ENCODE results near the gene INTS1. TPM values are rescaled to one million over a fixed set of nuclear protein-coding genes. Genes with fewer than 3 reads are reported as not detected.

The INTS1 gene
- total and polyA plus RNA-seq, 2 donors (not counting 1 experiment from before 2014, with no cell fraction given): 128 to 160 TPM

- H3K27me3 Mint-ChIP-seq: no peaks in the 10 kb centered on the region
- intact Hi-C loops (cut with micrococcal nuclease): no loop called here
- no peak overlapping the region for H3K27ac ChIP-seq (ENCODE audit: low read length in 2 of 2)
- no peak overlapping the region for H3K27ac Mint-ChIP-seq
- POLR2A ChIA-PET: no interaction called here
- H3K9me3 ChIP-seq (ENCODE audit: control extremely low read depth in 1 of 3, control insufficient read depth in 2 of 3, insufficient read depth in 1 of 3, low read length in 2 of 3): peaks cover 0 to 6% (median 0%) of the 10 kb centered on the region in 3 donors
- H2AFZ ChIP-seq (ENCODE audit: insufficient read depth, low read depth, low read length, poor library complexity, severe bottlenecking): no peak overlapping the region
- H4K20me1 ChIP-seq (ENCODE audit: control insufficient read depth, insufficient read depth, low read length, poor library complexity, severe bottlenecking): no peaks in the 10 kb centered on the region
- H3K4me2 ChIP-seq (replicated peaks; ENCODE audit: low read depth, low read length, poor library complexity, severe bottlenecking): no peak overlapping the region
- no peak overlapping the region for H3K4me3 Mint-ChIP-seq
- 88% methylated on average over 5 of the region's 10 CpGs for WGBS (ENCODE audit: insufficient coverage)
- DNase-seq (no peak), ATAC-seq (ENCODE audit: low read depth) (no peak)
- H3K4me1 ChIP-seq (ENCODE audit: control insufficient read depth in 2 of 2, insufficient read depth in 2 of 2, low read length in 2 of 2): no peaks in the 10 kb centered on the region
- H3K4me1 Mint-ChIP-seq: no peaks in the 10 kb centered on the region
- H3K27me3 ChIP-seq (replicated peaks in 1 of 4; ENCODE audit: control extremely low read depth in 1 of 4, control insufficient read depth in 3 of 4, insufficient read depth in 4 of 4, low read length in 3 of 4): peaks cover 0 to 10% (median 0%) of the 10 kb centered on the region in 4 experiments
- no peaks in the 10 kb centered on the region for H3K9me3 Mint-ChIP-seq (ENCODE audit: insufficient read depth)
- TF ChIP-seq EZH2 (IDR thresholded peaks at IDR 0.05; ENCODE audit: borderline replicate concordance, insufficient read depth, low read depth, low read length, poor library complexity, severe bottlenecking) (no peak), CTCF (IDR thresholded peaks at IDR 0.05) (no peak)
- CTCF ChIA-PET: no interaction called here
- H3K9ac ChIP-seq (ENCODE audit: low read length): no peak overlapping the region
- no peaks in the 10 kb centered on the region for H3K79me2 ChIP-seq (ENCODE audit: control insufficient read depth, insufficient read depth, low read length)
- no peak overlapping the region for H3K4me3 ChIP-seq (ENCODE audit: control extremely low read depth in 1 of 5, extremely low read depth in 1 of 5, insufficient read depth in 1 of 5, low read depth in 2 of 5, low read length in 4 of 5)
- no peaks in the 10 kb centered on the region for H3K36me3 ChIP-seq (replicated peaks in 1 of 2; ENCODE audit: control extremely low read depth in 1 of 2, control insufficient read depth in 1 of 2, extremely low read depth in 1 of 2, insufficient read depth in 2 of 2, low read length in 1 of 2)
These were observed 63.6 kb downstream of the INTS1 start for GRCh38 chr7:1440620-1441019.

- no peaks in the 10 kb centered on the region for H3K9me3 Mint-ChIP-seq (ENCODE audit: insufficient read depth)
- Histone ChIP-seq H3K9ac (ENCODE audit: low read length) (no peak overlapping the region), H2AFZ (ENCODE audit: insufficient read depth, low read depth, low read length, poor library complexity, severe bottlenecking) (no peak overlapping the region), H4K20me1 (ENCODE audit: control insufficient read depth, insufficient read depth, low read length, poor library complexity, severe bottlenecking) (no peaks in the 10 kb centered on the region), H3K4me3 (ENCODE audit: control extremely low read depth in 1 of 5, extremely low read depth in 1 of 5, insufficient read depth in 1 of 5, low read depth in 2 of 5, low read length in 4 of 5) (no peak overlapping the region), H3K9me3 (ENCODE audit: control extremely low read depth in 1 of 3, control insufficient read depth in 2 of 3, insufficient read depth in 1 of 3, low read length in 2 of 3) (peaks cover 0 to 3% (median 0%) of the 10 kb centered on the region in 3 donors), H3K27me3 (replicated peaks in 1 of 4; ENCODE audit: control extremely low read depth in 1 of 4, control insufficient read depth in 3 of 4, insufficient read depth in 4 of 4, low read length in 3 of 4) (peaks cover 0 to 10% (median 0%) of the 10 kb centered on the region in 4 experiments), H3K36me3 (replicated peaks in 1 of 2; ENCODE audit: control extremely low read depth in 1 of 2, control insufficient read depth in 1 of 2, extremely low read depth in 1 of 2, insufficient read depth in 2 of 2, low read length in 1 of 2) (no peaks in the 10 kb centered on the region), H3K27ac (ENCODE audit: low read length in 2 of 2) (no peak overlapping the region), H3K4me2 (replicated peaks; ENCODE audit: low read depth, low read length, poor library complexity, severe bottlenecking) (no peak overlapping the region), H3K79me2 (ENCODE audit: control insufficient read depth, insufficient read depth, low read length) (no peaks in the 10 kb centered on the region), H3K4me1 (ENCODE audit: control insufficient read depth in 2 of 2, insufficient read depth in 2 of 2, low read length in 2 of 2) (no peaks in the 10 kb centered on the region)
- POLR2A ChIA-PET: no interaction called here
- ATAC-seq (ENCODE audit: low read depth) (no peak), DNase-seq (no peak)
- H3K27ac Mint-ChIP-seq: no peak overlapping the region
- CTCF ChIA-PET: no interaction called here
- no peak overlapping the region for H3K4me3 Mint-ChIP-seq
- 82% methylated on average over 31 of the region's 31 CpGs for WGBS (ENCODE audit: insufficient coverage)
- no peaks in the 10 kb centered on the region for H3K4me1 Mint-ChIP-seq
- intact Hi-C loops (cut with micrococcal nuclease): no loop called here
- H3K27me3 Mint-ChIP-seq: no peaks in the 10 kb centered on the region
- no peak for TF ChIP-seq CTCF (IDR thresholded peaks at IDR 0.05)
- no peak for TF ChIP-seq EZH2 (IDR thresholded peaks at IDR 0.05; ENCODE audit: borderline replicate concordance, insufficient read depth, low read depth, low read length, poor library complexity, severe bottlenecking)
These were observed 64.5 kb downstream of the INTS1 start for GRCh38 chr7:1439373-1440363.

Data from B cell (primary cell).